HEK293 (cell line): Measurements from ENCODE around the gene CCT8.

Experiments
- GLIS1 ChIP-seq: fragments of 450-650 bp; formaldehyde crosslinking; IDR thresholded peaks from 2 replicates; pipeline ENCODE4 v1.5.1; 2016; ENCODE audit warnings: missing biosample characterization, missing genetic modification characterization
- IKZF3 ChIP-seq: fragments of 450-650 bp; IDR thresholded peaks from 2 replicates; pipeline ENCODE4 v1.5.0; 2018; ENCODE audit warnings: missing biosample characterization, mild to moderate bottlenecking, missing genetic modification characterization, moderate library complexity
- INSM2 ChIP-seq: fragments of 450-650 bp; formaldehyde crosslinking; IDR thresholded peaks from 2 replicates; pipeline ENCODE4 v1.5.1; 2016; ENCODE audit warnings: missing biosample characterization, missing genetic modification characterization
- KLF9 ChIP-seq: fragments of 450-650 bp; formaldehyde crosslinking; IDR thresholded peaks from 2 replicates; pipeline ENCODE4 v1.5.1; 2016; ENCODE audit warnings: missing biosample characterization, missing genetic modification characterization, low read depth
- MEIS1 ChIP-seq: sonication (generic); formaldehyde crosslinking; IDR thresholded peaks from 2 replicates; pipeline ENCODE4 v1.8.1; 2022; ENCODE audit warnings: missing genetic modification reagents, mild to moderate bottlenecking, borderline replicate concordance
- OSR2 ChIP-seq: fragments of 450-650 bp; formaldehyde crosslinking; IDR thresholded peaks from 2 replicates; pipeline ENCODE4 v1.5.1; 2016; ENCODE audit warnings: missing biosample characterization, missing genetic modification characterization
- SETDB1 ChIP-seq: IDR thresholded peaks from one replicate; pipeline ENCODE4 v1.6.1; 2017; ENCODE audit warnings: mild to moderate bottlenecking, low read length, moderate library complexity, mixed read lengths; ENCODE audit not compliant: insufficient read length
- SP7 ChIP-seq: fragments of 450-650 bp; formaldehyde crosslinking; IDR thresholded peaks from 2 replicates; pipeline ENCODE4 v1.5.1; 2016; ENCODE audit warnings: missing biosample characterization, missing genetic modification characterization
- TCF7L2 ChIP-seq: IDR thresholded peaks from 2 replicates; pipeline ENCODE4 v1.6.1; 2011; ENCODE audit warnings: low read depth, mild to moderate bottlenecking, inconsistent platforms, low read length, moderate library complexity, borderline replicate concordance
- TRIM28 ChIP-seq: IDR thresholded peaks from 2 replicates; pipeline ENCODE4 v1.6.1; 2011; ENCODE audit warnings: low read length, control low read depth, borderline replicate concordance
- WT1 ChIP-seq: fragments of 450-650 bp; formaldehyde crosslinking; IDR thresholded peaks from 2 replicates; pipeline ENCODE4 v1.5.1; 2016; ENCODE audit warnings: missing biosample characterization, missing genetic modification characterization
- YY1 ChIP-seq: fragments of 450-650 bp; formaldehyde crosslinking; IDR thresholded peaks from 2 replicates; pipeline ENCODE4 v1.5.1; 2018; ENCODE audit warnings: missing biosample characterization, missing genetic modification characterization
- ZBTB17 ChIP-seq: fragments of 450-650 bp; formaldehyde crosslinking; IDR thresholded peaks from 2 replicates; pipeline ENCODE4 v1.5.1; 2016; ENCODE audit warnings: missing biosample characterization, missing genetic modification characterization
- ZBTB21 ChIP-seq: fragments of 450-650 bp; formaldehyde crosslinking; IDR thresholded peaks from 2 replicates; pipeline ENCODE4 v1.5.1; 2017; ENCODE audit warnings: missing biosample characterization, missing genetic modification characterization
- ZFP41 ChIP-seq: fragments of 450-650 bp; formaldehyde crosslinking; IDR thresholded peaks from 2 replicates; pipeline ENCODE4 v1.5.1; 2016; ENCODE audit warnings: missing biosample characterization, missing genetic modification characterization, borderline replicate concordance
- ZIC2 ChIP-seq: fragments of 450-650 bp; formaldehyde crosslinking; IDR thresholded peaks from 2 replicates; pipeline ENCODE4 v1.5.1; 2016; ENCODE audit warnings: missing biosample characterization, missing genetic modification characterization
- ZNF140 ChIP-seq: fragments of 450-650 bp; formaldehyde crosslinking; IDR thresholded peaks from 2 replicates; pipeline ENCODE4 v1.5.1; 2016; ENCODE audit warnings: missing biosample characterization, missing genetic modification characterization
- ZNF202 ChIP-seq: fragments of 450-650 bp; formaldehyde crosslinking; IDR thresholded peaks from 2 replicates; pipeline ENCODE4 v1.5.1; 2016; ENCODE audit warnings: missing biosample characterization, missing genetic modification characterization, borderline replicate concordance
- ZNF239 ChIP-seq: fragments of 450-650 bp; formaldehyde crosslinking; IDR thresholded peaks from 2 replicates; pipeline ENCODE4 v1.5.1; 2016; ENCODE audit warnings: missing biosample characterization, missing genetic modification characterization
- ZNF292 ChIP-seq: fragments of 450-650 bp; formaldehyde crosslinking; IDR thresholded peaks from 2 replicates; pipeline ENCODE4 v1.5.1; 2016; ENCODE audit warnings: low read depth, missing biosample characterization, missing genetic modification characterization, borderline replicate concordance
- ZNF335 ChIP-seq: fragments of 450-650 bp; formaldehyde crosslinking; conservative IDR thresholded peaks from 2 replicates; pipeline ENCODE4 v1.5.1; 2016; ENCODE audit warnings: missing biosample characterization, missing genetic modification characterization
- ZNF366 ChIP-seq: fragments of 450-650 bp; formaldehyde crosslinking; conservative IDR thresholded peaks from 2 replicates; pipeline ENCODE4 v1.5.1; 2016; ENCODE audit warnings: missing biosample characterization, missing genetic modification characterization
- ZNF394 ChIP-seq: fragments of 450-650 bp; formaldehyde crosslinking; IDR thresholded peaks from 2 replicates; pipeline ENCODE4 v1.5.1; 2016; ENCODE audit warnings: missing biosample characterization, missing genetic modification characterization, mild to moderate bottlenecking, moderate library complexity, borderline replicate concordance
- ZNF501 ChIP-seq: fragments of 450-650 bp; formaldehyde crosslinking; IDR thresholded peaks from 2 replicates; pipeline ENCODE4 v1.5.1; 2016; ENCODE audit warnings: missing biosample characterization, missing genetic modification characterization
- ZNF544 ChIP-seq: fragments of 450-650 bp; formaldehyde crosslinking; IDR thresholded peaks from 2 replicates; pipeline ENCODE4 v1.5.0; 2017; ENCODE audit warnings: missing biosample characterization, missing genetic modification characterization
- ZNF561 ChIP-seq: fragments of 450-650 bp; IDR thresholded peaks from 2 replicates; pipeline ENCODE4 v1.5.1; 2018; ENCODE audit warnings: missing biosample characterization, missing genetic modification characterization, borderline replicate concordance
- ZNF596 ChIP-seq: fragments of 450-650 bp; IDR thresholded peaks from 2 replicates; pipeline ENCODE4 v1.5.0; 2018; ENCODE audit warnings: missing biosample characterization, mild to moderate bottlenecking, missing genetic modification characterization, moderate library complexity
- ZNF639 ChIP-seq: fragments of 450-650 bp; formaldehyde crosslinking; IDR thresholded peaks from 2 replicates; pipeline ENCODE4 v1.5.1; 2016; ENCODE audit warnings: missing biosample characterization, missing genetic modification characterization
- ZNF658 ChIP-seq: fragments of 450-650 bp; formaldehyde crosslinking; IDR thresholded peaks from 2 replicates; pipeline ENCODE4; 2016; ENCODE audit warnings: missing biosample characterization, missing genetic modification characterization
- ZNF747 ChIP-seq: fragments of 450-650 bp; formaldehyde crosslinking; IDR thresholded peaks from 2 replicates; pipeline ENCODE4 v1.5.1; 2016; ENCODE audit warnings: missing biosample characterization, missing genetic modification characterization
- ZNF768 ChIP-seq: fragments of 450-650 bp; formaldehyde crosslinking; IDR thresholded peaks from 2 replicates; pipeline ENCODE4 v1.5.1; 2018; ENCODE audit warnings: missing biosample characterization, mild to moderate bottlenecking, missing genetic modification characterization
- ZNF791 ChIP-seq: fragments of 450-650 bp; formaldehyde crosslinking; IDR thresholded peaks from 2 replicates; pipeline ENCODE4 v1.5.1; 2016; ENCODE audit warnings: missing biosample characterization, missing genetic modification characterization
- ZSCAN16 ChIP-seq: fragments of 450-650 bp; formaldehyde crosslinking; IDR thresholded peaks from 2 replicates; pipeline ENCODE4 v1.5.1; 2016; ENCODE audit warnings: missing biosample characterization, missing genetic modification characterization
- ZXDB ChIP-seq: fragments of 450-650 bp; formaldehyde crosslinking; IDR thresholded peaks from 2 replicates; pipeline ENCODE4 v1.5.1; 2016; ENCODE audit warnings: missing biosample characterization, missing genetic modification characterization
- TF ChIP-seq, protein P1 (sequence below): fragments of 450-650 bp; formaldehyde crosslinking; IDR thresholded peaks from 2 replicates; pipeline ENCODE4 v1.5.1; 2017; ENCODE audit warnings: missing biosample characterization, missing genetic modification characterization
- TF ChIP-seq, protein P2 (sequence below): fragments of 450-650 bp; formaldehyde crosslinking; IDR thresholded peaks from 2 replicates; pipeline ENCODE4 v1.5.1; 2016; ENCODE audit warnings: missing biosample characterization, missing genetic modification characterization

The CCT8 gene

GRCh38 chr21:29114765-29115500, 41.5 kb upstream of the CCT8 start (continued):
- TF ChIP-seq ZNF394 (tag by site-specific recombination) (no peak), SETDB1 (no peak), ZNF239 (tag by site-specific recombination) (no peak), ZNF561 (tag by site-specific recombination) (peak; percentile 59; the same call in 1 of the 2 replicates), ZSCAN16 (tag by site-specific recombination) (no peak), ZNF768 (tag by site-specific recombination) (no peak), TRIM28 (peak; percentile 85; the same call in 1 of the 2 replicates), ZXDB (tag by site-specific recombination) (no peak), ZNF202 (tag by site-specific recombination) (no peak), ZNF658 (no peak), ZNF544 (tag by site-specific recombination) (no peak), ZNF791 (tag by site-specific recombination) (no peak), ZIC2 (tag by site-specific recombination) (peak; percentile 86), KLF9 (no peak), WT1 (tag by site-specific recombination) (no peak), OSR2 (0 out of 2 replicates have a peak, but pooled peaks have one; percentile 50), ZNF335 (tag by site-specific recombination) (peak; percentile 47), ZNF747 (tag by site-specific recombination) (no peak), YY1 (tag by site-specific recombination) (no peak), ZNF501 (tag by site-specific recombination) (no peak), ZNF140 (tag by site-specific recombination) (no peak), ZNF639 (tag by site-specific recombination) (0 out of 2 replicates have a peak, but pooled peaks have one; percentile 14), ZNF596 (tag by site-specific recombination) (no peak), ZNF292 (tag by site-specific recombination) (no peak), GLIS1 (peak; percentile 92), SP7 (peak; percentile 66), IKZF3 (tag by site-specific recombination) (peak; percentile 67), ZBTB21 (tag by site-specific recombination) (0 out of 2 replicates have a peak, but pooled peaks have one; percentile 15), TCF7L2 (peak; percentile 100), ZBTB17 (tag by site-specific recombination) (0 out of 2 replicates have a peak, but pooled peaks have one; percentile 23), ZNF366 (tag by site-specific recombination) (peak; percentile 33; the same call in 1 of the 2 replicates), INSM2 (tag by site-specific recombination) (no peak), ZFP41 (tag by site-specific recombination) (no peak), MEIS1 (no peak)
- TF ChIP-seq, protein P1, sequence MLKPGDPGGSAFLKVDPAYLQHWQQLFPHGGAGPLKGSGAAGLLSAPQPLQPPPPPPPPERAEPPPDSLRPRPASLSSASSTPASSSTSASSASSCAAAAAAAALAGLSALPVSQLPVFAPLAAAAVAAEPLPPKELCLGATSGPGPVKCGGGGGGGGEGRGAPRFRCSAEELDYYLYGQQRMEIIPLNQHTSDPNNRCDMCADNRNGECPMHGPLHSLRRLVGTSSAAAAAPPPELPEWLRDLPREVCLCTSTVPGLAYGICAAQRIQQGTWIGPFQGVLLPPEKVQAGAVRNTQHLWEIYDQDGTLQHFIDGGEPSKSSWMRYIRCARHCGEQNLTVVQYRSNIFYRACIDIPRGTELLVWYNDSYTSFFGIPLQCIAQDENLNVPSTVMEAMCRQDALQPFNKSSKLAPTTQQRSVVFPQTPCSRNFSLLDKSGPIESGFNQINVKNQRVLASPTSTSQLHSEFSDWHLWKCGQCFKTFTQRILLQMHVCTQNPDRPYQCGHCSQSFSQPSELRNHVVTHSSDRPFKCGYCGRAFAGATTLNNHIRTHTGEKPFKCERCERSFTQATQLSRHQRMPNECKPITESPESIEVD (tag by site-specific recombination): peak; percentile 70
- TF ChIP-seq, protein P2, sequence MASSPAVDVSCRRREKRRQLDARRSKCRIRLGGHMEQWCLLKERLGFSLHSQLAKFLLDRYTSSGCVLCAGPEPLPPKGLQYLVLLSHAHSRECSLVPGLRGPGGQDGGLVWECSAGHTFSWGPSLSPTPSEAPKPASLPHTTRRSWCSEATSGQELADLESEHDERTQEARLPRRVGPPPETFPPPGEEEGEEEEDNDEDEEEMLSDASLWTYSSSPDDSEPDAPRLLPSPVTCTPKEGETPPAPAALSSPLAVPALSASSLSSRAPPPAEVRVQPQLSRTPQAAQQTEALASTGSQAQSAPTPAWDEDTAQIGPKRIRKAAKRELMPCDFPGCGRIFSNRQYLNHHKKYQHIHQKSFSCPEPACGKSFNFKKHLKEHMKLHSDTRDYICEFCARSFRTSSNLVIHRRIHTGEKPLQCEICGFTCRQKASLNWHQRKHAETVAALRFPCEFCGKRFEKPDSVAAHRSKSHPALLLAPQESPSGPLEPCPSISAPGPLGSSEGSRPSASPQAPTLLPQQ: no peak
